ENCODE measurements around the gene PAQR9. TPM values are rescaled to one million over a fixed set of nuclear protein-coding genes. Genes with fewer than 3 reads are reported as not detected.

Gene PAQR9
- total RNA-seq, 1 experiment from 2014 or later: not detected

DNA sequence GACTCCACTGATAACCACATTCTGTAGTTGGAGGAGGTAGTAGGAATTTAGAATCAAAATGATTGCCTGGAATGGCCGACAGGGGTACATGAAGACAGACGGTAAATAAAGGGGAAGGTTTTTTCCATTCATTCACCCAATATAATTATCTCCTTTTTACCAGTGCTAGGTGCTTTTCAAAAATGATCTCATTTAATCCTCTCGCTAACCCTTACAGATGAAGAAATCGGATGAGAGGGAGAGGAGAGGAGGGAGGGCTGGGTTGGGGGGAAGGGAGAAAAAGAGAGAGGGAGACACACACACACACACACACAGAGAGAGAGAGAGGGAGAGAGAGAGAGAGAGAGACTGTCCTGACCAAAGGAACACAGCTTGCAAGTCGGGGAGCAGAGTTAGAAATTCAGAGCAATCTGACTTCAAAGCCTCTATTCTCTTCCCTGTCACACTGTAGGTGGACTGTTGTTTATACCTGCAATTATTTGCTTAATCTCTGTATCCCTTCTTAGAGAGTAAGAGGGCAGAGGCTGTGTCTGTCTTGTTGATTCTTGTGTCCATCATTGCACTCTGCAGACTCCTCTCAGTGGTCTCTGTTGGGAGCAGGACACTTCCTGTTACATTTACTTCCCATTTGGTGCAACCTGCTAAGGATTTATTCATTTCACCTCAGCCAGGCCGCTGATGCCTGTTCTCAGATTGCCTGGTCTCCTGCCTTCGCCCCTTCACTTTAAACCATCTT lies 18.7 kb upstream of the PAQR9 start:
- no peak for DNase-seq (ENCODE audit: low read depth)

DNA sequence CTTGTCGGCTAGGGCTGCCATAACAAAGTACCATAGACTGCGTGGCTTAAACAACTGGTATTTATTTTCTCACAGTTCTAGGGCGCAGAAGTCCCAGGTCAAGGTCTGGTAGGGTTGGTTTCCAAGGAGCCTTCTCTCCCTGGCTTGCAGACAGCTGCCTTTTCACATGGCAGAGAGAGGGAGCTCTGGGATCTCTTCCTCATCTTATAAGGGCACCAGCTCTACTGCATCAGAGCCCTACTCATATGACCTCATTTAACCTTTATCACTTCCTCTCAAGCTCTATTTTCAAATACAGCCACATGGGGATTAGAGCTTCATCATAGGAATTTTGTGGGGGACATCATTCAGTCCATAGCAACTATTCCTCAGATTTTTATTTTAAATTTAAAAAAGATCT lies 17.6 kb upstream of the PAQR9 start:
- DNase-seq (ENCODE audit: low read depth): peak; percentile 48

DNA sequence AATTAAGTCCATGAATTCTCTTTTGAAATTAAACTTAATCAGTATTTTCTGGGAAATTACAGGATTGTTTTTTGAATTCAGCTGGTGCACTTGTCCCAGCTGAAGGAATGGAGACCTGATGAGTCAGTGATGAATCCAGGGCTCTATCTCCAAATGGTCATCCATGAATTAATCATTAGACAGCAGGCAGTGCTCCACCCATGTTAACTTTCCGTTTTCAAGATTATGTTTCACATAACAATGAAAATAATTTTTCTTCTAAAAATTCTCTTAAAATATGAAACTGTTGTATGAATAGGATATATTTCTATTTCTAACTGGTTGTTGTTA lies 13.9 kb upstream of the PAQR9 start:
- peak; percentile 48 for DNase-seq (ENCODE audit: low read depth)

DNA sequence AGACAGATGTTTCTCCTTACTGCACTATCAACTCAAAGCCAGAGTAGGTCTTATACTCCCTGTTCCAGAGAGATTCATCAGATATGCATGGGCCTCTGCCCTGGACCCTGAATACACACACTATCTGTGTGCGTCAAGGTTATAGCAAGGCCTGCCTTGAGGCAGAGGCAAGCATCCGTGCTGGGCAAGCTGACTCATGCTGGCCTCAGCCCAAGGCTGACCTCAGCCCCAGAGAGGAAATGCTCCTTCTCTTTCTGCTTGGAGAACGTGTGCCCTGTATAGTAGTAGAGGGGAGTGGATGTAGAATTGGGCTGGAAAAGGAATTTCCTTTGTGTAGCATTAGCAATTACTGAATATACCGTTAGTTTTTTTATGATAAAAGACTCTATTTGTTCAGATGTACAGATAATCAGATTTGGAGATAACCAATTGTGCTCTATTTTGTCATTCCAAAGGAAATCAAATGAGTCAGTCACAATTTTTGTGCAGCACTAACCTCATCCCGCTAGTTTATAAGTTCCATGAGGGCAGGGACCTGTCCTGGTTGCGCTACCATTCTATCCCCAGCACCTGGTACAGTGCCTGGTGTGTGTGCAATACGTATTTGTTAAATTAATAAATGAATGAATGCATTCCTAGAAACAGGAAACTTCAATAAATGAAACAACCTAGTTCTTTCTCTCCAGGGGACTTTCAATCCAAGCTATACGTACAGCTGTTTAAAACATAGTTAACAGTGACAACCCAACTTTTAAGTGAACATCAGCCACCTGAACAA lies 13.3 kb upstream of the PAQR9 start:
- DNase-seq (ENCODE audit: low read depth): peak; percentile 87

DNA sequence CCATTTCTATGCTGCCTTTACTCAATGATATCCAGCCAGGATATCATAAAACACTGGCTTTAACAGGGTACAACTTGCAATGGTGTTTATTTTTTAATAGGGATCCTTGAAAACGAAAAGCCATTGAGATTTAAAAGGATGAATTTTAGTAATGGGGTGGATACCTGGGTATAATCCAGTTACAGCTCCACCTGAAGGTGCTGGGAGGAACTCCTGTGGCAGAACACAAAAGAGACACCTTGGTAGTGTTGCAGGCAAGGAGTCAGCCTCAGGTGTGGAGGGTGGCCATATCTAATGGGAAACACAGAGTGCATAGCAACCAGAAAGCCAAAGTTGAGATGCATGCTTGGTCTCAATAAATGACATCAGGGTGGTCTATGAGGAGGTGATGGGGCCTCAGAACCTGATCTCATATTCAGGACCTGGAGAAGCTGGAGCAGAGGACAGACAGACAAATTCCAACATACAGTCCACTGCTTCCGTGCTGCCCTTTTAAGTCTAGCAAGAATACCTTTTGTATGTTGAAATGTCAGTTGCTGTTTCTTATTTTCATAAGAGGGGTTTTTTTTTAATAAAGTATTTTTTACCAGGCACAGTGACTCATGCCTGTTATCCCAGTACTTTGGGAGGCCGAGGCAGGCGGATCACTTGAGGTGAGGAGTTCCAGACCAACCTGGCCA lies 12.0 kb upstream of the PAQR9 start:
- no peak for DNase-seq (ENCODE audit: low read depth)

DNA sequence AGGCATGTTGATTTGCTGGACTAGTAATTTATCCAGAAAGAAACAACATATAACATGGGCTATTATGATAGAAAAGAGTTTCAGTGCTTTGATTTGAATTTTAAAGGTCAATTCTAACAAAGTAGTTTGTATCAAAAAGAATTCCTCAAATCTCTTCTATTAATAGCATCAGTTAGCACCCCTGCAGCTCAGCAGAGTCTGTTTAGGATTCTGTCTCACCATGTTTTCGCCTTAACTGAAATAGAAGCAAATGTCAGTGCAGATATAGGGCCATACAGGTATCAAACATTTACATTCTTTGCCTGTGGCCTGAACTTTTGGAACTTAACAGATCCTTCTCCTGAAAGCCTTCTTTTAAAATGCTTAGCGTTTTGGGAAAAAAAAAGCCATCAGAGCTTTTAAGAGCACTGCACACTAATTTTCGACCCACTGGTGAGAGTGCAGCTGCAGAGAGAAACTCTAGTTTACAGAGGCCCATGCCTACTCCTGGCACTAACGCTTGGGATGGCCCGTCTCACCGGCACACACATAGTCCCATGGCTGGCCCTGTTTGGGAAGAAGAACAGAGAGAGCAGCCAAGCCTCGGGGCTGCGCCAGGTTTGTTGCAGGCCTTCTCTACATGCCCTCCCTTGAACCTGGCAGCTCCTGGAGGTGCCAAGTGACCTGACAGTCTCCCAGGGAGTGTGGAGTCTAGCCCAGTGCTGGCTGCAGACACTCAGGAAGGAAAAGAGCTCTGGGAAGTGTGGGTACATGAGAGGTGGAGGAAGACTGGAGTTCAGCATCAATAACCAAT lies 9.9 kb upstream of the PAQR9 start:
- DNase-seq (ENCODE audit: low read depth): no peak

DNA sequence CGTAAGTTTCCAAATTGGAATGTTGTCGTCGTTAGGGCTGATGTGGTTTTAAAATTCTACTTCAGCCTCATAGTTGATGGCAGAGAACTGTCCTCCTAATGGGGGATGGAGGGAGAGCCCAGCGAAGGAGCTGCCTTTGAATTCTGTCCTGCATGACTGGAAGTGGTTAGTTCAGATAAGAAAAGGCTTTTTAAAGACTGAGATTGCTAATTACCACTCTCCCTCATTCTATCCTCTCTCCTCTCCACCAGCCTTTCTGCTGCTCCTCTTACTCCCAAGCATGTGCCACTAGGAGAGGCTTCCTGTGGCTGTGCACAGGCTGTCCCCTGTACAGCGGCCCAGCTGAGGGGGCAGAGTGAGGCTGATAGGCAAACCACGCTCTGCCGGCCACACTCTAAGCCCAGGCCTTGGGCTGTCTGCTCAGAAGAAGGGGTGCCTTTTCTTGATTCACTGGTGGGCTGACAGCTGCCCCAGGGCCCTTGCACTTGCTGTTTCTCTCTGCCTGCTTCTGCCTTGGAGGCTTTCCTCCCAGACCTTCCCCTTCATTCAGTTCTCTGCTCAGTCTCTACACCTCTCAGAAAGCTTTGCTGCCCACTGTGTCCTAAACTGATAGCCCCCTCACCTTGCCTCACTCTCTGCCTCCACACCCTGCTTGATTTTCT lies 8.7 kb upstream of the PAQR9 start:
- no peak for DNase-seq (ENCODE audit: low read depth)

DNA sequence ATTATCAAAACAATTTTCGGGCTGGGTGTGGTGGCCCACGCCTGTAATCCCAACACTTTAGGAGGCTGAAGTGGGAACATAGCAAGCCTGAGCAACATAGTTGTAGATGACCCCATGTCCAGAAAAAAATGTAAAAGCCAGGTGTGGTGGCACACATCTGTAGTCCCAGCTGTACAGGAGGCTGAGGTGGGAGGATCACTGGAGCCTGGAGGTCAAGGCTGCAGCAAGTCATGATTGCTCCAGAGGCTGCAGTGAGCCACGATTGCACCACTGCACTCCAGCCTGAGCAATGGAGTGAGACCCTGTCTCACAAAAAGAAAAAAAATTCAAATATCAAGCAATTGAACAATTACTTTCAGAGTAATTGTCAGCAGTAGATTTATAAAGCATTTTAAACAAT lies 8.0 kb upstream of the PAQR9 start:
- DNase-seq (ENCODE audit: low read depth): no peak

DNA sequence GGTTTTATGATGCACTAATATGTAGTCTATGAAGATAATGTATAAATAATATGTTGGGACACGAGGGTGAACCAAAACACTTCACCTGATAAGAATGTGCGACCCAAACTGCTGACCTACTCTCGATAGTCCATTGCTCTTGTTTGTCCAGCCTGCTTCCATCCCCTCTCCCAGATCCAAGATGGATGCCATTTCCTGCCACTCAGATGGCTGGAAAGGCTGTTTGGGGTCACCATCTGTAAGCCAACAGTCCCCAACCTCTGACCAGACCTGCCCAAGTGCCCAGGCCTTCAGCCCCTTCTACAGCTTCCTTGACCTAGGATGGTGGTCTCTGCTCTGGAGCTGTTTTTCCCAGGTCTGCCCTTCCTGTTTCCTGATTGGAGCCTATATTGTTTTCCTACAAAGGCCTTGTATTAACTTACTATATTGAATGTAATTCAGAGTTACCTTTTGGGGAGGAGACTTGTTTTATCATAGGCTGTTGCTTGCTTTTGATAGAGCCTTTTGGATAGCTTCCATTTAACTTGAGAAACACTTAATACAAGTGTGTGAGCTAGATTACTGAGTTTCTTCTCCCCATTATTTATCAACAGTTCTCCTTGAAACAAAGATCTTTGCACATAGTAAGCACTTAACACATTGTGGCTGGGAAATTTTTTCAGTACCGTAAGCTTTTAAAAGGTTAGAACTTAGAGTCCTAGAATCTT lies 5.0 kb upstream of the PAQR9 start:
- no peak for DNase-seq (ENCODE audit: low read depth)

DNA sequence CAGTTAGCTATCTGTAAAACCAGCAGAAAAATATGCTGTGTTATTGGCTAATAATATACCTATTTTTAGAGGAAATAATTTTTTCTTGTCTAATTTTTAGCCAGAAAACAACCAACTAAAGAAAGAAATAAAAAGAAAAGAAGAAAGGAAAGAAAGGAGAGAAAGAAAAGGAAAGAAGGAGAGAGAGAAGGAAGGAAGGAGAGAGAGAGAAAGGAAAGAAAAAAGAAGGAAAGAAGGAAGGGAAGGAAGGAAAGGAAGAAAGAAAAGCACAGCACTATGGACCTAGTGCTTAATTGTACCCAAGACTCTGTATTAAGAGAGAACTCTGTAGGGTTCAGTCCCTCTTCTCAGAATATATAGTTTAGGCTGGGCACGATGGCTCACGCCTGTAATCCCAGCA lies 3.3 kb upstream of the PAQR9 start:
- no peak for DNase-seq (ENCODE audit: low read depth)

DNA sequence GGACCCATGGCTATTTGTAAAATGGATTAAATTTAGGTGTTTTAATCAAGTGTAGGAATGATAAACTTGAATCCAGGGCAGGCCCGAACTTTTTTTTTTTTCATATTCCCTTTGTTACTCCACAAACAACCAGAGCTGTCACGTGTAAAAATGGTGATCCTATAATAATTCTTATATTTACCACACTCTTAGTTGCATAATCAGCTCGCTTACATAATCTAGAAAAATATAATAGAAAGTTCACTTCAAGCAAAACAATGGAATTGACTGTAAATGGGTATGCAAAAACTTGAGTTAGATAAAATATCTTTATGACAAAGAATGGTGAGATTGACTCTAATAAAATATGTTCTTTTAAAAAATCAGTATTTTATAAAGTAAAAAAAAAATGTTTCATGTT lies 2.1 kb upstream of the PAQR9 start:
- DNase-seq (ENCODE audit: low read depth): no peak

DNA sequence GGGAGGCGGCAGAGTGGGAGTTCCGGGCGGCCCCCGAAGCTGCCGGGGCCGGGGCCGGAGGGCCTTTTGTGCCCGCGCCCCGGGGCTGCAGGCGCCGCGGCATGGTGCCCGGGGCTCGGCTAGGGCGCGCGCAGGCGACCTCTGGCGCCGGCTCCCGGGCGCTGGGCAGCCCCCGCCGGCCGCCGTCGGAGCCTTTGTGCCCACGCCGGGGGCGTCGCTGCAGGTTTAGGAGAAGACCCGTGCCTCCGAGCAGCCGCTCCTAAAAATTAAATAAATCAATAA lies 299 bp downstream of the PAQR9 start:
- DNase-seq (ENCODE audit: low read depth): no peak

DNA sequence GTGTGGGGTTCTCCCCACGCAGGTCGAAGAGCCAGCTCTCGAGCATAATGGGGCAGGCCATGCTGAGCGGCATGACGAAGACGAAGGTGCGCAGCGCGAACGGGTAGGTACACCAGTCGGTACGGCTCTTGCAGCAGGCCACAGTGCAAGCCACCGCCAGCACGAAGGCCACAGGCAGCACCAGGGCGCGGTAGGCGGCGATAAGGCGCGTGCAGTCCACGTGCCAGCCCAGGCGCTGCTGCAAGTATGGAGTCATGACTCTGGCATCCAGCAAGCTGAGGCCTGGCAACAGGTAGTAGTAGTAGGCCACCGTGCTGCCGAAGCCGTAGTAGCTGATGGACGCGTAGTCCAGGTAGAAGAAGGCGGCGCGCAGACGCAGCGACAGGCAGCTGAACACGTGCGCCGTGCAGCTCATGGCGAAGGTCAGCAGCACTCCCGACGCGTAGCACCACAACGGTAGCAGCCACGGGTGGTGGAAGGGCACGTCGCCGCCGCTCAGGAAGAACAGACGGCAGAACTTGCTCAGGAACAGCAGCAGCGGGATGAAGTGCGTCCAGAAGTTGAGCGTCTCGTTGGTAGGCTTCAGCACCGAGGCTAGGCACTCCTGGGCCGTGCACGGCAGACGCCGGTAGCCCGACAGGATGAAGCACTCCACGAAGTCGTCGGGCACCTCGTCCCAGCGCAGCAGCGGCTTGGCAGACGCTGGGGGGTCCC lies 797 bp downstream of the PAQR9 start:
- no peak for DNase-seq (ENCODE audit: low read depth)

DNA sequence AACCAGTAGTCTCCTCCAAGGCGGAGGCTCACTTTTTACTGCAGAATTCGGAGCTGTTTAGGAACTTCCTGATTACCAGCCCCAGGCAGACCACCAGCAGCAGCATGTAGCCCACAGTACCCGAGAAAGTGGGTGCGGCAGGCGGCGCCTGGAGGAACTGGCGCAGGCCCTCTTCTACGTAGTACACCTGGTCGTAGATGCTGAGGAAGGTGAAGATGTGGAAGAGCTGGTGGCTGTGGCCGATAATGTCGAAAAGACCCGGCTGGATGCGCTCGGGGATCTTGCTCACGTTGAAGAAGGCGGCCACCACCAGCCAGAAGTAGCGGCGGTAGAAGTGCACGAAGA lies 1.3 kb downstream of the PAQR9 start:
- DNase-seq (ENCODE audit: low read depth): no peak

DNA sequence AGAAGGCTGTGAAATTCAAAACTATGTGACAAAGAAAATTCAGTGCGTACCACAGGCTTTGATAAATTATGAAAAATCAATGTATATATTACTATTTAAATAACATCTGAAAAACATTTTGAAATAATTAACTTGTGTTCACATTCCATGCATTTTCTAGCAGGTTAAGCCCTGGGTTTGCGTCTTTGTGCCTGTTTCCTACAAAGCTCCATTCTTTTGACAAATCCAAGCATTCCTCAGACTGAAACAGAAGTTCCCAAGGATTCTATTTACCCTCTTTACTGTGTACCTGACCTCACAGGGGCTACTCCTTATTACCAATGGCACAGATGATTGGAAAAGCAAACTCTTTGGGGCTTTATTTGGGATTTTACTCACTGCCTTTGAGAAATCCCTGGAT lies 1.9 kb downstream of the PAQR9 start:
- no peak for DNase-seq (ENCODE audit: low read depth)

DNA sequence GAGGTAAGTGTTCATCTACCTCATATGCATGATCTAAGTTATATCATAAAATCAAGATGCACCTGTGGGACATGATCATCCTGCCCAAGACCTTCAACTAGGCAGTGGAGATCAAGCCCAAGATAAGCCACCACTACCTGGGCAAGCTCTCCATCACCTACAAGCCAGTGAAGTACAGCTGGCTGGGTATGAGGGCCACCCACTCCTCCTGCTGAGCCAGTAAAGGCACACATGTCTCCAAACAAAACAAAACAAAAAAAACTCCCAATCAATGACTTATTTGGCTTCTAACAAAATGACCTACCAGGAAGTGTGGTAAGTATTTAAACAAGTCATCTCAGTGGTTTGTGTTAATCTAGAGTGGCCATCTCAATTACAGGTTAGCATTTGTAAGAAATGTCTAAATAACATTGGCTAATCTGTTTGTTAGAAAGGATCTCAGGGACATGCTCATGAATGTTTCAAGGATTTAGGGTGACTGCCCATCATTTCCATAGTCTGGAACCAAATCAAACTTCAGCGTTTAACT lies 3.1 kb downstream of the PAQR9 start:
- no peak for DNase-seq (ENCODE audit: low read depth)

DNA sequence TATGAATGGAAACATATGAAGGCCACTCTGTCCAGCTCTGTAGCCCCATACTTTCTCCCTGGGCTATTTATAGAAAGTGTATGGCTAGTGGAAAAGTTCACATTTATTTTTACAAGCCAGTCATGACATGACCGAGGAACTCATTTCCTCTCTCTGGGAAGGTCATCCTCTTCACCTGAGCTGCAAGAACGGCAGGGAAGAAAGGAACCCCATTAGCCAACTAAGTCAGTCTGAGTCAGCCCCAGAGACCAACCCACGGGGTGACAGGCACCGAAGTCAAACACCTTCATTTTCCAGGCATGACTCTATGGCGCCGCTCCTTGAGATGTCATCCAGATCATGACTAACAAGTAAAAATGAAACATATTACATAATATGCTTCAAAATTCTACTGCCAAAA lies 4.8 kb downstream of the PAQR9 start:
- no peak for DNase-seq (ENCODE audit: low read depth)

DNA sequence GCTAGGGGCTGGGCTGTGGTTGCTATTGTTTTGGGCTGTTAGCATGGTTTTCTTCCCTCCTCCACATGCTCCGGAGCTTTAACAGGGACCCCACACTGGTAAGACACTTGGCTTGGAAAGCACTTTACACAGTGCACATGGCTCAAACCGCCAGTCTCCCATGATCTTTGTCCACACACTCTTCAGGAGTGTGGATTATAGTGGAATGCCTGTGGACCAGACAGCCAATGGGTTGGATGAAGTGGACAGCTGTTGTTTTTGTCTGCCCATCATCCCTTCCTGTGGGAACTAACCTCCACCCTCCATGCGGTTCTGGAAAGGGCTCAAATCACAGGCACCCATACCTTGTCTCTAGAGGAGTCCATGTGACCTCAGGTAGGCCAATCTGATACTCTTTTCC lies 10.0 kb downstream of the PAQR9 start:
- no peak for DNase-seq (ENCODE audit: low read depth)

DNA sequence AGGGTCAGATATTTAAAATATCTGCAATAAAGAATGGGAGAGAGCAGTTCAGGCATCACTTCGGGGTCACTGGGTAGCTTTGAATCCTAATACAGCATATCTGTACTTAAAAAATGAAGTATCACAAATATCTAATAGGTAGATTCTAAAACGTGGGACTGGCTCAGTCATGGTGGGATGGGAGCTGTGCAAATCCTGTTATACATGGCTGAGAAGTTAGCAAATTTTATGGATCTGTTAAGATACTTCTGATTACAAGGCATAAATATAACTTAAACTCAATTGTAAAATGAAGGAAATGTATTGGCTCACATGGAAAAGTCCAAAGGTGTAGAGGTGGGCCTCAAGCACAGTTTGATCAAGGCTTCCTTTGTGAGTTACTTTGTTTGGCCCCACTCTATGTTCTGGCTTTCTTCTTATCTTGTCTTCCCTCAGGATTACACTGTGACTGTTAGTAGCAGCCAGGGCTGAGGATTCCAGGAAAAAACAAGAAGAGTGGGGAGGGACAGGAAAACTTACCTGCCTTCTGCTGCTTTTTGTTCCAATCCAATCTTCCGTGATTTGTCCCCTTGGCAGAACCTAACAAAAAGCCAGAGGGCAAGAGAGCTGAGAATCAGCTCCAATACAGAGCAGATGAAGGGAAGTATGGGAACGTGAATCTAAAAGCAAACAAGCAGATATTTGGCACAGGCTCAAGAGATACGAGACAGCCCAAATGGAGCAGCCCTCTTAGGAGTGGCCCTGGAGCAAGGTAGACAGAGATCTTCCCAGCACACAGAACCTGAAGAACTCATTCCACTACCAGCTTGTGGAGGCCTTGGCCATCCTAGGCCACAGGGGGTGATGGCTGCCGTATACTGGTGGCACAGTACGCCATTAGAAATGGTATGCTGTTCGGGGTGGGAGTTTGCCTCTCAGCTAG lies 10.9 kb downstream of the PAQR9 start:
- DNase-seq (ENCODE audit: low read depth): no peak
